ENCODE data around the gene PCDHGB2. TPM values are rescaled to one million over a fixed set of nuclear protein-coding genes. Genes with fewer than 3 reads are reported as not detected.

Gene PCDHGB2
- total RNA-seq, 1 experiment from 2014 or later, result 4.1 TPM

- peak overlapping the region; percentile 90 for H3K4me3 Mint-ChIP-seq
- DNase-seq (ENCODE audit: low spot score) (peak; percentile 76), ATAC-seq (peak; percentile 91)
- no peak for TF ChIP-seq AFF4 (CRISPR knock-in tag; IDR thresholded peaks at IDR 0.05; ENCODE audit: borderline replicate concordance)
- TF ChIP-seq MAX (CRISPR knock-in tag; IDR thresholded peaks at IDR 0.05), result peak; percentile 46; the same call in 1 of the 2 replicates
- TF ChIP-seq, protein P1, sequence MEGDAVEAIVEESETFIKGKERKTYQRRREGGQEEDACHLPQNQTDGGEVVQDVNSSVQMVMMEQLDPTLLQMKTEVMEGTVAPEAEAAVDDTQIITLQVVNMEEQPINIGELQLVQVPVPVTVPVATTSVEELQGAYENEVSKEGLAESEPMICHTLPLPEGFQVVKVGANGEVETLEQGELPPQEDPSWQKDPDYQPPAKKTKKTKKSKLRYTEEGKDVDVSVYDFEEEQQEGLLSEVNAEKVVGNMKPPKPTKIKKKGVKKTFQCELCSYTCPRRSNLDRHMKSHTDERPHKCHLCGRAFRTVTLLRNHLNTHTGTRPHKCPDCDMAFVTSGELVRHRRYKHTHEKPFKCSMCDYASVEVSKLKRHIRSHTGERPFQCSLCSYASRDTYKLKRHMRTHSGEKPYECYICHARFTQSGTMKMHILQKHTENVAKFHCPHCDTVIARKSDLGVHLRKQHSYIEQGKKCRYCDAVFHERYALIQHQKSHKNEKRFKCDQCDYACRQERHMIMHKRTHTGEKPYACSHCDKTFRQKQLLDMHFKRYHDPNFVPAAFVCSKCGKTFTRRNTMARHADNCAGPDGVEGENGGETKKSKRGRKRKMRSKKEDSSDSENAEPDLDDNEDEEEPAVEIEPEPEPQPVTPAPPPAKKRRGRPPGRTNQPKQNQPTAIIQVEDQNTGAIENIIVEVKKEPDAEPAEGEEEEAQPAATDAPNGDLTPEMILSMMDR (IDR thresholded peaks at IDR 0.05), result peak; percentile 43; the same call in 1 of the 2 replicates
- H3K9me3 Mint-ChIP-seq, result peaks cover 42% of the 10 kb centered on the region
- peaks cover 10% of the 10 kb centered on the region for H3K36me3 Mint-ChIP-seq
- H3K27me3 Mint-ChIP-seq (ENCODE audit: low read depth), result peaks cover 12% of the 10 kb centered on the region
- H3K27ac Mint-ChIP-seq, result peak overlapping the region; percentile 98
- H3K4me1 Mint-ChIP-seq, result peaks cover 7% of the 10 kb centered on the region
- ChIA-PET POLR2A (interaction anchor here (0.6 to 0.7 kb wide), 2 partner anchors 72 to 181 kb away, joined by 3 to 6 read pairs; no protein-coding TSS in a partner anchor), CTCF (interaction anchor here (0.6 to 1.7 kb wide), 9 partner anchors 13 to 244 kb away, joined by 3 to 10 read pairs (median 3); partner anchors contain the start of genes PCDHB14, PCDHB15, PCDHB16 and PCDHGA2)
Measured at GRCh38 chr5:141326088-141326854, 33.5 kb upstream of the PCDHGB2 start.

DNA sequence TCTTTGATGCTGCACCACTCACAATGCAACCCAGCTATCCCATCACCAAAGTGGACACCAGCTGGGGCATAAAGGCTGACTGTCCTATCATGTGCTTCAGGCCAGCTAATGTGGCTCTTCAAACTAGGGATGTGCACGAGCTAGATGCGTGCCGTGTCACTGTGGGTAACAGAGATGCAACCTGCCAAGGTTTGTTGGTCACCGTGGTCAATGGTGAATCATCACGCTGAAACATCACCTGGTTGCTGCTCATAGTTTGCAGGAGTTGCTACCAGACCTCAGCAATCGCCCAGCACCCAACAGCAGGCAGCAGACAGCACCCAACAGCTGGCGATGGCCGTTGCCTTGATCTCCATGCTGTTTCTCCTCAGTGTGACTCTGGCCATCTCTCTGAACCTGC lies 31.6 kb upstream of the PCDHGB2 start:
- H3K9me3 Mint-ChIP-seq, result peaks cover 52% of the 10 kb centered on the region
- ATAC-seq (no peak), DNase-seq (ENCODE audit: low spot score) (no peak)
- H3K27me3 Mint-ChIP-seq (ENCODE audit: low read depth), result peaks cover 12% of the 10 kb centered on the region
- CTCF ChIA-PET, result interaction anchor here (1.1 to 3.2 kb wide), 6 partner anchors 9 to 129 kb away, joined by 3 to 46 read pairs (median 4); partner anchors contain the start of genes PCDHB11, PCDHB15, PCDHGA2 and PCDHGB1
- H3K4me3 Mint-ChIP-seq, result no peak overlapping the region
- H3K36me3 Mint-ChIP-seq, result peaks cover 26% of the 10 kb centered on the region
- H3K4me1 Mint-ChIP-seq, result peaks cover 7% of the 10 kb centered on the region
- POLR2A ChIA-PET, result no interaction called here
- no peak overlapping the region for H3K27ac Mint-ChIP-seq
- TF ChIP-seq, protein P2, sequence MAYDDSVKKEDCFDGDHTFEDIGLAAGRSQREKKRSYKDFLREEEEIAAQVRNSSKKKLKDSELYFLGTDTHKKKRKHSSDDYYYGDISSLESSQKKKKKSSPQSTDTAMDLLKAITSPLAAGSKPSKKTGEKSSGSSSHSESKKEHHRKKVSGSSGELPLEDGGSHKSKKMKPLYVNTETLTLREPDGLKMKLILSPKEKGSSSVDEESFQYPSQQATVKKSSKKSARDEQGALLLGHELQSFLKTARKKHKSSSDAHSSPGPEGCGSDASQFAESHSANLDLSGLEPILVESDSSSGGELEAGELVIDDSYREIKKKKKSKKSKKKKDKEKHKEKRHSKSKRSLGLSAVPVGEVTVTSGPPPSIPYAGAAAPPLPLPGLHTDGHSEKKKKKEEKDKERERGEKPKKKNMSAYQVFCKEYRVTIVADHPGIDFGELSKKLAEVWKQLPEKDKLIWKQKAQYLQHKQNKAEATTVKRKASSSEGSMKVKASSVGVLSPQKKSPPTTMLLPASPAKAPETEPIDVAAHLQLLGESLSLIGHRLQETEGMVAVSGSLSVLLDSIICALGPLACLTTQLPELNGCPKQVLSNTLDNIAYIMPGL (CRISPR knock-in tag; IDR thresholded peaks at IDR 0.05), result no peak
- TF ChIP-seq ZSCAN18 (CRISPR knock-in tag; IDR thresholded peaks at IDR 0.05) (no peak), KAT7 (CRISPR knock-in tag; IDR thresholded peaks at IDR 0.05; ENCODE audit: borderline replicate concordance) (no peak), ERG (CRISPR knock-in tag; IDR thresholded peaks at IDR 0.05) (no peak), JAZF1 (CRISPR knock-in tag; IDR thresholded peaks at IDR 0.05) (no peak), TEAD4 (CRISPR knock-in tag; IDR thresholded peaks at IDR 0.05) (no peak), MYBL2 (CRISPR knock-in tag; IDR thresholded peaks at IDR 0.05) (no peak), NR1H2 (CRISPR knock-in tag; IDR thresholded peaks at IDR 0.05) (no peak), ATF1 (CRISPR knock-in tag; IDR thresholded peaks at IDR 0.05) (no peak), MLX (CRISPR knock-in tag; IDR thresholded peaks at IDR 0.05) (no peak), GABPB1 (CRISPR knock-in tag; IDR thresholded peaks at IDR 0.05) (no peak), EMX1 (CRISPR knock-in tag; IDR thresholded peaks at IDR 0.05) (no peak)
- TF ChIP-seq, protein P3, sequence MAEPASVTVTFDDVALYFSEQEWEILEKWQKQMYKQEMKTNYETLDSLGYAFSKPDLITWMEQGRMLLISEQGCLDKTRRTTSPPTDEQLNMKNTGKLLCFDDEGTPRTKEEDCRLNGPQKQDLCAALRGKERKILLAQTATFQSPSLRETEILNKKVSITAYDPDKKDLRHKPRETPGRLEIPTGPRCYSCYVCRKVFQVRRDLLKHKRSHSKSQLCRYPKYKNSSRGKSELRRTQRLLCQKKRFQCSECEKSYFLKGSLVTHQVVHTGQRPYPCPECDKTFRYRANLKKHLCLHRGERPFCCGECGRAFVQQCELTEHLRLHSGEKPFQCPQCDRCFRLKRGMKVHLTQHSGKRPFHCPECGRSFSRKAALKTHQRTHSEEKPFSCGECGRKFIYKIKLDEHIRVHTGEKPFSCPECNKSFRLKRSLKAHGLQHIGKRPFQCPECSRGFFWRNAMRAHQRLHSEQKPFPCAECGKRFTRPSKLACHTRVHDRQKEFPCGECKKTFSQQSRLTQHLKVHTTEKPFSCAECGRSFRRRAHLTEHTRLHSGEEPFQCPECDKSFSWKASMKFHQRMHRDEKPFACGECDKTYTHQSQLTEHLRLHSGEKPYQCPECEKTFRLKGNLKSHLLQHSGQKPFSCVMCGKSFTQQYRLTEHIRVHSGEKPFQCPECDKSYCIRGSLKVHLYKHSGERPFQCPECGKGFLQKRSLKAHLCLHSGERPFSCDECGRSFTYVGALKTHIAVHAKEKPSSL (CRISPR knock-in tag; conservative IDR thresholded peaks at IDR 0.05), result no peak
- TF ChIP-seq, protein P4, sequence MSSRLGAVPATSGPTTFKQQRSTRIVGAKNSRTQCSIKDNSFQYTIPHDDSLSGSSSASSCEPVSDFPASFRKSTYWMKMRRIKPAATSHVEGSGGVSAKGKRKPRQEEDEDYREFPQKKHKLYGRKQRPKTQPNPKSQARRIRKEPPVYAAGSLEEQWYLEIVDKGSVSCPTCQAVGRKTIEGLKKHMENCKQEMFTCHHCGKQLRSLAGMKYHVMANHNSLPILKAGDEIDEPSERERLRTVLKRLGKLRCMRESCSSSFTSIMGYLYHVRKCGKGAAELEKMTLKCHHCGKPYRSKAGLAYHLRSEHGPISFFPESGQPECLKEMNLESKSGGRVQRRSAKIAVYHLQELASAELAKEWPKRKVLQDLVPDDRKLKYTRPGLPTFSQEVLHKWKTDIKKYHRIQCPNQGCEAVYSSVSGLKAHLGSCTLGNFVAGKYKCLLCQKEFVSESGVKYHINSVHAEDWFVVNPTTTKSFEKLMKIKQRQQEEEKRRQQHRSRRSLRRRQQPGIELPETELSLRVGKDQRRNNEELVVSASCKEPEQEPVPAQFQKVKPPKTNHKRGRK (CRISPR knock-in tag; IDR thresholded peaks at IDR 0.05; ENCODE audit: borderline replicate concordance), result no peak

All from WTC11 (cell line).